Measurements from ENCODE around the gene RNF152. TPM values are rescaled to one million over a fixed set of nuclear protein-coding genes. Genes with fewer than 3 reads are reported as not detected.

The RNF152 gene
- total and polyA plus RNA-seq, 2 of the 4 experiments (the other 2 are of a cell fraction): 7.5 to 18.5 TPM

GRCh38 chr18:61912476-61912875 is 19.7 kb upstream of the RNF152 start:
- no peak overlapping the region for H2AK5ac ChIP-seq (ENCODE audit: low read depth, low read length)
- H2BK120ac ChIP-seq (ENCODE audit: low read depth, low read length): no peak overlapping the region
- no peak overlapping the region for H2BK15ac ChIP-seq (ENCODE audit: low read depth, low read length)
- intact Hi-C loops (cut with micrococcal nuclease): no loop called here
- H3K27ac ChIP-seq (ENCODE audit: insufficient read depth, low read length): no peak overlapping the region
- H3K9me3 ChIP-seq (ENCODE audit: control insufficient read depth, insufficient read depth, low read length): no peaks in the 10 kb centered on the region
- no peak overlapping the region for H3K9ac ChIP-seq (ENCODE audit: low read depth, low read length)
- H3K9me1 ChIP-seq (ENCODE audit: insufficient read depth, low read length): 0 out of 2 replicates have a peak, but pooled peaks cover 2% of the 10 kb centered on the region
- BruUV-seq (replicated peaks): no TSS peak
- no peak overlapping the region for H3K18ac ChIP-seq (ENCODE audit: low read depth, low read length)
- H3K4me2 ChIP-seq (ENCODE audit: low read depth, low read length): no peak overlapping the region
- no peak overlapping the region for H3K4me3 ChIP-seq (ENCODE audit: insufficient read depth, low read depth, low read length)
- in situ Hi-C loops (cut with MboI; ENCODE audit: low sequenced_read_pairs): no loop called here
- ChIA-PET POLR2A (ENCODE audit: unreplicated experiment) (no interaction called here), CTCF (no interaction called here)
- no peak for ATAC-seq (ENCODE audit: low read depth)
- no peak overlapping the region for H4K5ac ChIP-seq (ENCODE audit: low read depth, low read length)
- dilution Hi-C loops (cut with HindIII; ENCODE audit: low sequenced_read_pairs, unreplicated experiment): no loop called here
- WGBS, 2 experiments (ENCODE audit: extremely low coverage in 2 of 2, insufficient read length in 1 of 2): 80% methylated on average over 1 of the region's 3 CpGs; no CpG with 5 or more reads in 1 of the 2 experiments
- H3K36me3 ChIP-seq (ENCODE audit: control insufficient read depth, insufficient read depth, low read length): no peaks in the 10 kb centered on the region
- H3K4ac ChIP-seq (ENCODE audit: low read depth, low read length): no peak overlapping the region
- no peaks in the 10 kb centered on the region for H3K27me3 ChIP-seq (ENCODE audit: control insufficient read depth, insufficient read depth, low read length)
- no peak overlapping the region for H3K56ac ChIP-seq (ENCODE audit: extremely low read depth, insufficient read depth, low read length)
- no peak overlapping the region for H4K8ac ChIP-seq (ENCODE audit: low read depth in 2 of 2, low read length in 2 of 2)
- no peak overlapping the region for H2BK20ac ChIP-seq (ENCODE audit: low read depth, low read length)
- no peak overlapping the region for H4K91ac ChIP-seq (ENCODE audit: insufficient read depth, low read depth, low read length)
- H2BK5ac ChIP-seq (ENCODE audit: low read depth, low read length, poor library complexity, severe bottlenecking): no peak overlapping the region
- no peaks in the 10 kb centered on the region for H4K20me1 ChIP-seq (ENCODE audit: insufficient read depth, low read length)
- H2AFZ ChIP-seq (replicated peaks; ENCODE audit: low read length, poor library complexity): no peak overlapping the region
- no peak overlapping the region for H3K14ac ChIP-seq (replicated peaks; ENCODE audit: low read depth, low read length)
- H3K23ac ChIP-seq (ENCODE audit: low read depth, low read length): no peak overlapping the region
- no peak overlapping the region for H2AK9ac ChIP-seq (replicated peaks; ENCODE audit: low read depth, low read length, poor library complexity)
- no peak for DNase-seq
- TF ChIP-seq MAFK (IDR thresholded peaks at IDR 0.05; ENCODE audit: low read depth, low read length) (no peak), RFX5 (IDR thresholded peaks at IDR 0.05; ENCODE audit: low read depth, low read length) (no peak), CTCF (conservative IDR thresholded peaks at IDR 0.05; ENCODE audit: low read depth, low read length) (no peak), POLR2A (IDR thresholded peaks at IDR 0.05; ENCODE audit: low read depth, low read length) (no peak), RAD21 (IDR thresholded peaks at IDR 0.05; ENCODE audit: low read length) (no peak), NFE2L2 (IDR thresholded peaks at IDR 0.05; ENCODE audit: low read depth, low read length) (no peak), BHLHE40 (IDR thresholded peaks at IDR 0.05; ENCODE audit: low read depth, low read length) (no peak), CEBPB (IDR thresholded peaks at IDR 0.05; ENCODE audit: low read depth, low read length) (no peak)
- no peaks in the 10 kb centered on the region for H3K79me1 ChIP-seq (ENCODE audit: low read depth in 1 of 2, low read length in 2 of 2)
- H3K4me1 ChIP-seq (ENCODE audit: control insufficient read depth, insufficient read depth, low read length): 0 out of 2 replicates have a peak, but pooled peaks cover 1% of the 10 kb centered on the region

All from IMR-90 (cell line).